Measurements from ENCODE around the gene TMEM132C. TPM values are rescaled to one million over a fixed set of nuclear protein-coding genes. Genes with fewer than 3 reads are reported as not detected.

Gene TMEM132C
- total and polyA plus RNA-seq, 4 donors, result 0.05 to 0.08 (median 0.05) TPM; not detected in 1

- no peak for DNase-seq (ENCODE audit: low spot score)
- H3K4me1 ChIP-seq (ENCODE audit: control insufficient read depth in 4 of 4, insufficient read depth in 4 of 4, low read length in 3 of 4), result no peaks in the 10 kb centered on the region
- no peaks in the 10 kb centered on the region for H3K36me3 ChIP-seq (ENCODE audit: control insufficient read depth in 4 of 4, insufficient read depth in 3 of 4, low read depth in 1 of 4, low read length in 3 of 4)
- TF ChIP-seq, protein P1, sequence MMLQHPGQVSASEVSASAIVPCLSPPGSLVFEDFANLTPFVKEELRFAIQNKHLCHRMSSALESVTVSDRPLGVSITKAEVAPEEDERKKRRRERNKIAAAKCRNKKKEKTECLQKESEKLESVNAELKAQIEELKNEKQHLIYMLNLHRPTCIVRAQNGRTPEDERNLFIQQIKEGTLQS (IDR thresholded peaks at IDR 0.05), result no peak
- no peak for TF ChIP-seq RAD21 (IDR thresholded peaks at IDR 0.05)
- no peak overlapping the region for H3K4me3 ChIP-seq (ENCODE audit: low read depth in 1 of 3, low read length in 3 of 3)
- H3K27ac ChIP-seq (ENCODE audit: low read depth in 1 of 2, low read length in 2 of 2), result no peak overlapping the region
- no peaks in the 10 kb centered on the region for H3K9me3 ChIP-seq (ENCODE audit: control insufficient read depth in 4 of 4, low read length in 3 of 4)
- peaks cover 0 to 3% (median 0%) of the 10 kb centered on the region in 4 donors for H3K27me3 ChIP-seq (ENCODE audit: control insufficient read depth in 4 of 4, insufficient read depth in 4 of 4, low read length in 3 of 4)
- 68% methylated on average over 6 of the region's 6 CpGs for WGBS
- no peak overlapping the region for H3K9ac ChIP-seq (ENCODE audit: low read depth in 1 of 2, low read length in 2 of 2)
Observed at GRCh38 chr12:128613837-128614590, 347.0 kb downstream of the TMEM132C start.

GRCh38 chr12:128617304-128617833 is 350.4 kb downstream of the TMEM132C start:
- H3K36me3 ChIP-seq (ENCODE audit: control insufficient read depth in 4 of 4, insufficient read depth in 3 of 4, low read depth in 1 of 4, low read length in 3 of 4), result no peaks in the 10 kb centered on the region
- no peak overlapping the region for H3K4me3 ChIP-seq (ENCODE audit: low read depth in 1 of 3, low read length in 3 of 3)
- no peak for DNase-seq (ENCODE audit: low spot score)
- H3K4me1 ChIP-seq (ENCODE audit: control insufficient read depth in 4 of 4, insufficient read depth in 4 of 4, low read length in 3 of 4), result no peaks in the 10 kb centered on the region
- 78% methylated on average over 2 of the region's 2 CpGs for WGBS
- H3K27ac ChIP-seq (ENCODE audit: low read depth in 1 of 2, low read length in 2 of 2), result no peak overlapping the region
- no peak overlapping the region for H3K9ac ChIP-seq (ENCODE audit: low read depth in 1 of 2, low read length in 2 of 2)
- H3K9me3 ChIP-seq (ENCODE audit: control insufficient read depth in 4 of 4, low read length in 3 of 4), result no peaks in the 10 kb centered on the region
- TF ChIP-seq HNF4G (IDR thresholded peaks at IDR 0.05) (no peak), JUND (IDR thresholded peaks at IDR 0.05) (no peak), ZBTB33 (IDR thresholded peaks at IDR 0.05) (no peak)
- TF ChIP-seq, protein P2, sequence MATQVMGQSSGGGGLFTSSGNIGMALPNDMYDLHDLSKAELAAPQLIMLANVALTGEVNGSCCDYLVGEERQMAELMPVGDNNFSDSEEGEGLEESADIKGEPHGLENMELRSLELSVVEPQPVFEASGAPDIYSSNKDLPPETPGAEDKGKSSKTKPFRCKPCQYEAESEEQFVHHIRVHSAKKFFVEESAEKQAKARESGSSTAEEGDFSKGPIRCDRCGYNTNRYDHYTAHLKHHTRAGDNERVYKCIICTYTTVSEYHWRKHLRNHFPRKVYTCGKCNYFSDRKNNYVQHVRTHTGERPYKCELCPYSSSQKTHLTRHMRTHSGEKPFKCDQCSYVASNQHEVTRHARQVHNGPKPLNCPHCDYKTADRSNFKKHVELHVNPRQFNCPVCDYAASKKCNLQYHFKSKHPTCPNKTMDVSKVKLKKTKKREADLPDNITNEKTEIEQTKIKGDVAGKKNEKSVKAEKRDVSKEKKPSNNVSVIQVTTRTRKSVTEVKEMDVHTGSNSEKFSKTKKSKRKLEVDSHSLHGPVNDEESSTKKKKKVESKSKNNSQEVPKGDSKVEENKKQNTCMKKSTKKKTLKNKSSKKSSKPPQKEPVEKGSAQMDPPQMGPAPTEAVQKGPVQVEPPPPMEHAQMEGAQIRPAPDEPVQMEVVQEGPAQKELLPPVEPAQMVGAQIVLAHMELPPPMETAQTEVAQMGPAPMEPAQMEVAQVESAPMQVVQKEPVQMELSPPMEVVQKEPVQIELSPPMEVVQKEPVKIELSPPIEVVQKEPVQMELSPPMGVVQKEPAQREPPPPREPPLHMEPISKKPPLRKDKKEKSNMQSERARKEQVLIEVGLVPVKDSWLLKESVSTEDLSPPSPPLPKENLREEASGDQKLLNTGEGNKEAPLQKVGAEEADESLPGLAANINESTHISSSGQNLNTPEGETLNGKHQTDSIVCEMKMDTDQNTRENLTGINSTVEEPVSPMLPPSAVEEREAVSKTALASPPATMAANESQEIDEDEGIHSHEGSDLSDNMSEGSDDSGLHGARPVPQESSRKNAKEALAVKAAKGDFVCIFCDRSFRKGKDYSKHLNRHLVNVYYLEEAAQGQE (IDR thresholded peaks at IDR 0.05), result no peak
- TF ChIP-seq, protein P3, sequence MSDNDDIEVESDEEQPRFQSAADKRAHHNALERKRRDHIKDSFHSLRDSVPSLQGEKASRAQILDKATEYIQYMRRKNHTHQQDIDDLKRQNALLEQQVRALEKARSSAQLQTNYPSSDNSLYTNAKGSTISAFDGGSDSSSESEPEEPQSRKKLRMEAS (IDR thresholded peaks at IDR 0.05), result no peak
- peaks cover 0 to 4% (median 2%) of the 10 kb centered on the region in 4 donors for H3K27me3 ChIP-seq (ENCODE audit: control insufficient read depth in 4 of 4, insufficient read depth in 4 of 4, low read length in 3 of 4)

DNA sequence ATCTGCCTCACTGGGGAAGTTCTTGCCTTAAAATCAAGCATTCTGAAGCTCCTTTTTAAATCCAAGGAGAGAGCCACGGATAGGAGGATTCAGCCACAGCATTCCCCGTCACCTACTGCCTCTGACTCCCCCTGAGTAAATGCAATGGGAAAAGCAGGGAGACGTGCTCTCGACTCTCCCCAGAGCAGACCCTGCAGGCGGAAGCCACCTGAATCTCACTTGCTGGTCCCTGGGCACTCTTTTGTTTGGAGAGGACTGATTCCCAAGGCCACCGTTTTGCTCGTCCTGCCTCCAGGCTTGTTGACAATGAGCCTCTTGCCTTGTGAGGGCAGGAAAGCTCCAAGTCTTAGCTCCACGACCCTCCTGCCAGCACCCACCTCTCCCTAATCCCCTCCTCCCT is 352.3 kb downstream of the TMEM132C start:
- Histone ChIP-seq H3K4me1 (ENCODE audit: control insufficient read depth in 4 of 4, insufficient read depth in 4 of 4, low read length in 3 of 4) (no peaks in the 10 kb centered on the region), H3K27ac (ENCODE audit: low read depth in 1 of 2, low read length in 2 of 2) (no peak overlapping the region), H3K9me3 (ENCODE audit: control insufficient read depth in 4 of 4, low read length in 3 of 4) (no peaks in the 10 kb centered on the region), H3K36me3 (ENCODE audit: control insufficient read depth in 4 of 4, insufficient read depth in 3 of 4, low read depth in 1 of 4, low read length in 3 of 4) (no peaks in the 10 kb centered on the region), H3K4me3 (ENCODE audit: low read depth in 1 of 3, low read length in 3 of 3) (no peak overlapping the region), H3K27me3 (ENCODE audit: control insufficient read depth in 4 of 4, insufficient read depth in 4 of 4, low read length in 3 of 4) (peaks cover 0 to 4% (median 2%) of the 10 kb centered on the region in 4 donors), H3K9ac (ENCODE audit: low read depth in 1 of 2, low read length in 2 of 2) (no peak overlapping the region)
- WGBS, result 18% methylated on average over 8 of the region's 8 CpGs
- DNase-seq (ENCODE audit: low spot score), result no peak
- TF ChIP-seq RXRA (IDR thresholded peaks at IDR 0.05) (no peak), ZBTB33 (IDR thresholded peaks at IDR 0.05) (no peak), RAD21 (IDR thresholded peaks at IDR 0.05) (no peak), CTCF (IDR thresholded peaks at IDR 0.05; ENCODE audit: low read depth, low read length, missing input control) (no peak), JUND (IDR thresholded peaks at IDR 0.05) (no peak), FOXA2 (IDR thresholded peaks at IDR 0.05) (no peak), GABPA (IDR thresholded peaks at IDR 0.05 in 1 of 2, conservative IDR thresholded peaks at IDR 0.05 in 1 of 2) (no peak), HNF4G (IDR thresholded peaks at IDR 0.05) (no peak), EGR1 (IDR thresholded peaks at IDR 0.05; ENCODE audit: low read depth in 2 of 2) (no peak)
- TF ChIP-seq, protein P3 (IDR thresholded peaks at IDR 0.05), result no peak

Data from liver (tissue), 9 donors.